Measurements from ENCODE around the gene PLPP2.

GRCh38 chr19:322616-323015 lies 31.4 kb upstream of the PLPP2 start:
- no peak for TF ChIP-seq CTCF (conservative IDR thresholded peaks at IDR 0.05; ENCODE audit: low read length)
- TF ChIP-seq EZH2phosphoT487 (IDR thresholded peaks at IDR 0.05; ENCODE audit: borderline replicate concordance, low read depth, low read length): no peak

All from OCI-LY7 (cell line).